Muscle of leg (tissue), 16 donors: ENCODE results near the gene IMMT. TPM values are rescaled to one million over a fixed set of nuclear protein-coding genes. Genes with fewer than 3 reads are reported as not detected.
"Not testable (repeated sequence)": the region's sequence is repeated elsewhere in the genome, so short reads cannot be mapped to it uniquely, and the experiment has no call there.

Experiments used
- DNase-seq: peaks from one replicate; pipeline ENCODE4 v3.0.0; 2013
- H3K27ac ChIP-seq: one replicate; pipeline ENCODE4 v1.5.1; 2013; ENCODE audit warnings: mild to moderate bottlenecking, low read length, control low read depth
- H3K27me3 ChIP-seq: one replicate; pipeline ENCODE4 v1.6.1; 2013; ENCODE audit warnings: low read length; ENCODE audit not compliant: control insufficient read depth, insufficient read depth
- H3K36me3 ChIP-seq: one replicate; pipeline ENCODE4 v1.6.1; 2013; ENCODE audit warnings: low read length; ENCODE audit not compliant: control insufficient read depth, insufficient read depth
- H3K4me1 ChIP-seq: one replicate; pipeline ENCODE4 v1.6.1; 2013; ENCODE audit warnings: low read length; ENCODE audit not compliant: control insufficient read depth, insufficient read depth
- H3K4me3 ChIP-seq: one replicate; pipeline ENCODE4 v1.5.1; 2013; ENCODE audit warnings: low read length, control low read depth
- H3K9me3 ChIP-seq: replicated peaks from 2 replicates; pipeline ENCODE4 v1.6.1; 2013; ENCODE audit warnings: low read depth, low read length; ENCODE audit not compliant: control insufficient read depth
- WGBS: methylation state at CpG from one replicate; pipeline ENCODE4 v1.1.5; 2013; ENCODE audit warnings: missing lambda C conversion rate; ENCODE audit not compliant: insufficient coverage; 5-methylcytosine and 5-hydroxymethylcytosine counted together
- long read RNA-seq, 11 donors: transcript quantifications; one replicate each; lab custom pipeline, GENCODE V29; 2026
- polyA plus RNA-seq, 8 donors: library from polyadenylated mRNA; unstranded; fragments of 120-200 nt; gene quantifications; one replicate each; pipeline versions ENCODE4 v1.2.1 to v1.2.3, GENCODE V29; 2013; ENCODE audit warnings: inconsistent platforms in 1 of 8, low replicate concordance in 1 of 8; ENCODE audit not compliant: insufficient read length in 8 of 8, insufficient read depth in 1 of 8
- total RNA-seq: library from RNA; stranded (reverse); fragments of 120-200 nt; gene quantifications from one replicate; pipeline ENCODE4 v1.2.4, GENCODE V29; 2013

Gene IMMT
- total RNA-seq (47.7 TPM), polyA plus RNA-seq (10 to 100 TPM; 62.6 to 78.2 (median 67.4) TPM)
- long read RNA-seq, donor 1, partial matches to known transcripts = 5 of 6 reads
- long read RNA-seq, donor 1, other reads (novel, unspliced or antisense) = 0 of 6 reads
- long read RNA-seq, donor 2 = 0 reads
- long read RNA-seq, donor 3, partial matches to known transcripts = 18 of 19 reads
- long read RNA-seq, donor 3, other reads (novel, unspliced or antisense) = 0 of 19 reads
- long read RNA-seq, donor 4, partial matches to known transcripts = 0 of 2 reads
- long read RNA-seq, donor 4, other reads (novel, unspliced or antisense) = 0 of 2 reads
- long read RNA-seq, donor 5, partial matches to known transcripts = 39 of 61 reads
- long read RNA-seq, donor 5, other reads (novel, unspliced or antisense) = 20 of 61 reads
- long read RNA-seq, donor 6, partial matches to known transcripts = 20 of 35 reads
- long read RNA-seq, donor 6, other reads (novel, unspliced or antisense) = 15 of 35 reads
- long read RNA-seq, donor 7, partial matches to known transcripts = 12 of 22 reads
- long read RNA-seq, donor 7, other reads (novel, unspliced or antisense) = 8 of 22 reads
- long read RNA-seq, donor 8, partial matches to known transcripts = 0 of 15 reads
- long read RNA-seq, donor 8, other reads (novel, unspliced or antisense) = 11 of 15 reads
- long read RNA-seq, donor 9, transcript IMMT-210 (4 exons, 631 nt) = major isoform, 5 of 20 reads
- long read RNA-seq, donor 9, partial matches to known transcripts = 15 of 20 reads
- long read RNA-seq, donor 9, other reads (novel, unspliced or antisense) = 0 of 20 reads
- long read RNA-seq, donor 10, partial matches to known transcripts = 14 of 25 reads
- long read RNA-seq, donor 10, other reads (novel, unspliced or antisense) = 8 of 25 reads
- long read RNA-seq, donor 11, partial matches to known transcripts = 11 of 25 reads
- long read RNA-seq, donor 11, other reads (novel, unspliced or antisense) = 14 of 25 reads

DNA sequence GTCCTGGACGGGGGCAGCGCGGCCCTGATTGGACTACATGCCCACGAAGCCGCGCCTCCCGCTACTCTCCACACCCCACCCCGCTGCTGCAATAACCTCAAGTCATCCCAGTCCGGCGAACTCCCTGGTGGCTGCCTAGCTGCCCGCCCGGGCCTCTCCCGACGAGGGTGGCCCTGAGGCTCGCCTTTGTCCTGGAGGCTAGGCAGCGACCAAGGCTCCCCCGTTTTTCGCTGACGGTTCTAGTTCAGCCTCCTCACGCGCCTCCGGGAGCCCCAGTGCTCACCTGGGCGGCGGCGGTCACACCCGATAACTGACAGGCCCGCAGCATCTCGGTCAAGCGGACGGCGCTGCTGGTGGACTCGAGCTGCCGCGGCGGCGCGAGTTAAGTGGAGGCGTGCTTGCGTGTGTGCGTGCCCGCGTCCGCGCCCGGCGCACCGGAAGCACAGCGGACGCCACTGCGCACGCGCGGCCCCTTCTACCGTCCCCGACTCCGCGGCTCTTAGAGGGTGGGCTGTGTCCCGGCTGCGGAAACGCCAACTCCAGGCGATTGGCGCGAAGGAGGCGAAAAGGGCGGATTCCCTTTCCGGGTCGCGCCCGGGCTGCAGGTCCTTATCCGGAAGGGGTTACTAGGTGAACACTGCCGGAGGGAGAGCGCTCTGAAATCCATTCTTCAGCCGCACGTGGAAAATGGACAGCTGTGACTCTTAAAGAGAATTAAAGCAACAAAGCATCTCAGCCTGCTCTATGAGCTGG is at the start of gene IMMT:
Gene IMMT, minus strand, starts transcription at position 408 of the 753 bp plus-strand sequence. Its CDS starts 80 bp downstream, at position 328.
- H3K27ac ChIP-seq = peak within 1 kb of the TSS; percentile 100
- peak; percentile 99 for DNase-seq
- no peaks in the 10 kb centered on the region for H3K27me3 ChIP-seq
- peak within 1 kb of the TSS; percentile 100 for H3K4me3 ChIP-seq
- peaks cover 14% of the 10 kb centered on the region for H3K4me1 ChIP-seq
- peaks cover 4% of the 10 kb centered on the region for H3K36me3 ChIP-seq
- under 1% methylated on average over 72 of the region's 74 CpGs for WGBS
- H3K9me3 ChIP-seq = no peaks in the 10 kb centered on the region

DNA sequence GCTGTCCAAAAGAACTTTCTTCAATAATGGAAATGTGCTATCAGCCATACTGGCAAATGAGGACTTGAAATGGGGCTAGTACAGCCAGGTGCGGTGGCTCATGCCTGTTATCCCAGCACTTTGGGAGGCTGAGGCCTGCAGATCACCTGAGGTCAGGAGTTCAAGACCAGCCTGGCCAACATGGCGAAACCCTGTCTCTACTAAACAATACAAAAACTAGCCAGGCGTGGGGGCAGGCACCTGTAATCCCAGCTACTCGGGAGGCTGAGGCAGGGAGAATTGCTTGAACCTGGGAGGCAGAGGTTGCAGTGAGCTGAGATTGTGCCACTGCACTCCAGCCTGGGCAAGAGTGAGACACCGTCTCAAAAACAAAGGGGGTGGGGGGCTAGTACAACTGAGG is 49.5 kb upstream of the IMMT start:
- H3K4me1 ChIP-seq, DNase-seq, H3K27ac ChIP-seq, H3K36me3 ChIP-seq, H3K4me3 ChIP-seq, H3K9me3 ChIP-seq, H3K27me3 ChIP-seq: not testable (repeated sequence)
- WGBS = 95% methylated on average over 3 of the region's 5 CpGs

DNA sequence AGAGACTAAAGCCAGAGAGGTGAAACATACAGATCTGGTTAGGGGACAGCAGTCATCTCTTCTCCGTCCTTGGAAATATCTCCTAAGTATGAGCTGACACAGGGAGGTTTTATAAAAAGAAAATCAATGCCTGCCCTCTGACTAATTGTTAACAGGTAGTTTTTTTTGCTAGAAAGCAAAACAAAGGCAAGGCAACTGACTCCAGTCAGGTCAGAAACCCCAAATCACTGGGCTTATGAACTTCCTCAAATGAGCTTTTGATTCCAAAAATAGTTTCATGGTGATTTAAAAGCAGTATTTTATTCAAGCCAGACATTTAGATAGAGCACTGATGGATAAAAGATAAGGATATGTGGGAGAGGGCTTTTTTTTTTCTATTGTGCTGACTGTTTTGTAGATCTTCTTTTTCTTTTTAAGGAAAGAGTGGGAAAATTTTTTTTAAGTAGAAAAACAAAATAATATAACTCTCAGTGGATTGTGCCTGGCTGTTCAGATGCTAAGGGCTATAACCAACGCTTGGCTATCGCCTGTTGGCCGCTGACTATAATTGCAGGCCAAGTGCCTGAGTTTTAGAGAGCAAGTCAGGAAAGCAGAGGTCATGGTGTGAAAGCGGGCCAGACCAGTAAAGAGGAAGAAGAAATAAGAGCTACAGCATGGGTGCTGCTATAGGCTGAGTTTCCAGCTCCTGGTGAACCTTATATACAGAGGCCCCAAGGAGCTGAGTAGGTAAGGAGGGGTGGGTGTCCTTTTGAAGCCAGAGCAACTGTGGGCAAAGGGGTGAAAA is 48.9 kb upstream of the IMMT start:
- 88% methylated on average over 4 of the region's 5 CpGs for WGBS
- Histone ChIP-seq H3K4me1 (peaks cover under 1% of the 10 kb centered on the region), H3K4me3 (no peak overlapping the region), H3K36me3 (no peaks in the 10 kb centered on the region), H3K27ac (no peak overlapping the region), H3K9me3 (peaks cover 2% of the 10 kb centered on the region), H3K27me3 (no peaks in the 10 kb centered on the region)
- no peak for DNase-seq

DNA sequence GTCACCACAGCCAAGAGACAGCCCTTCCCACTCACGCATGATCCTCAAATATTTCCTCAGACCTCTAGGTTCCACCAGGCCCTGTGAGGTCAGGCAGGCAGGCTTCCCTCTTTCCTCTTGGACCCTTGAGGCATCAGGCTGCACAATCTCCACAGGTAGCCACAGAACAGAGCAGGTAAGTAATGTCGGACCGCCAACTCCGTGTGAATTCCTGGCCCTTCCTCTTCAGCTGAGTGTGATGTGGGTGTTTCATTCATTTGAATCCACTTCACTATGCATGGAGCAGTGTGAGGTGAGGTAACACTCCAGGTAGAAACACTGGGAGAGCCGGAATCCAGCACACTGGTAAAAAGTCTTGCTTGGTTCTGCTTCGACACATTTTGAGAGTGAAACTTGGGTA is 48.0 kb upstream of the IMMT start:
- no peak for DNase-seq
- H3K27me3 ChIP-seq = no peaks in the 10 kb centered on the region
- H3K9me3 ChIP-seq = peaks cover 2% of the 10 kb centered on the region
- peaks cover 3% of the 10 kb centered on the region for H3K36me3 ChIP-seq
- 87% methylated on average over 4 of the region's 6 CpGs for WGBS
- H3K4me1 ChIP-seq = peaks cover 3% of the 10 kb centered on the region
- no peak overlapping the region for H3K27ac ChIP-seq
- no peak overlapping the region for H3K4me3 ChIP-seq

DNA sequence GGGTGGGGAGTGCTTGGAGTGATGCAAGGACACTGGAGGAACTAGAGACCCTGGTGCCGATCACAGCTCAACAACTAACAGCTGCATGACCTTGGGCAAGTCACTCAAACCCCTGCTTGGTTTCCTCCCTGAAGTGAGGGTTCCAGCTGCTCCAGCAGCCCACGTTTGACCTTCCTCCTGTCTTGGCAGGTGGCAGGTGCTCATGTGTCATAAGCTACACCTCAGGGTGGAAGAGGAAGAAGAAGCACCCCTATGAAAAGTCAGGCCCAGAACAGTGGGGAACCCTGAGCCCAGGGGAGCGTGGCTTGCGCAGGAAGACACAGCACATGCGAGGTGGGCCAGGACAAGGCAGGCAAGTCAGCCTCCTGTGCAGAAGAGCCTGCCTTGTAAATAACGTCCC is 46.3 kb upstream of the IMMT start:
- no peak overlapping the region for H3K27ac ChIP-seq
- no peak overlapping the region for H3K4me3 ChIP-seq
- peaks cover 4% of the 10 kb centered on the region for H3K36me3 ChIP-seq
- no peak for DNase-seq
- H3K9me3 ChIP-seq = peaks cover 2% of the 10 kb centered on the region
- peaks cover 3% of the 10 kb centered on the region for H3K4me1 ChIP-seq
- 91% methylated on average over 3 of the region's 6 CpGs for WGBS
- no peaks in the 10 kb centered on the region for H3K27me3 ChIP-seq

DNA sequence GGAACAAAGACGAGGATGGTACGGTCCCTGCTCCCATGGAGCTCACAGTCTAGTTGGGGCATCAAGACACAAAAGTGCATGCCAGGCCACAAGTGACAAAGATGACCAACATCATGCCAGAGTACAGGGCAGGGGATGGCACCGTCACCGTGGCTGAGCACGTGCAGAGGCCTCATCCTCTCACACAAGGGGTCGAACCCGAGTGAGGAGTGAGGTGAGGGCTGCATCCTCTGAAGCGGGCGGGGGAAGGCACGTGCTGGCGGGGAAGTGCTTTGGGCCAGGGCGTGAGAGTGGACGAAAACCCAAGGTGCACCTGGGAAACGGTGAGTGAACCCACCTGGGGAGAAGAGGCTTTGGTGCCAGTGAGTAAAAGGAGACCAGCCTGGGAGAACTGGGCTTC is 45.0 kb upstream of the IMMT start:
- no peak for DNase-seq
- H3K9me3 ChIP-seq = peaks cover 2% of the 10 kb centered on the region
- peaks cover 3% of the 10 kb centered on the region for H3K4me1 ChIP-seq
- H3K4me3 ChIP-seq = no peak overlapping the region
- 93% methylated on average over 11 of the region's 14 CpGs for WGBS
- no peaks in the 10 kb centered on the region for H3K27me3 ChIP-seq
- peaks cover 4% of the 10 kb centered on the region for H3K36me3 ChIP-seq
- no peak overlapping the region for H3K27ac ChIP-seq

DNA sequence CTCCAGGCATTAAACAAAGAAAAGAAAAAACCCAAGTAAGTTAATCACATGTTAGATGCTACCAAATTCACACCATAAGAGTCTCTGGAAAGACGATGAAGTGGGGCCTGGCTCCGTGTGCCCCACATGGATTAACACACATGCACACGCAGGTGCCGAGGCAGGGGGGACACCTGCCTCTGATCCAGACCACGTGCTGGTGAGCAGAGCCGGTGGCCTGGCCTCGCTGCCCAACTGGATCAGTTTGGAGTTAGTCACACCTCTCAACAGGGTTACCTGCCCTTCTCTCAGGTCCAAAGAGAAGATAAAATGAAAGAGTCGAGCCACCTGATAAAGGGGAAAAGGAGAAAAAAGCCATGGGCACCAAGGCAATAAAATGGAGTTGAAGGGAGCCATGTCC is 44.5 kb upstream of the IMMT start:
- no peak overlapping the region for H3K4me3 ChIP-seq
- H3K27me3 ChIP-seq = no peaks in the 10 kb centered on the region
- DNase-seq = no peak
- peaks cover 3% of the 10 kb centered on the region for H3K4me1 ChIP-seq
- H3K27ac ChIP-seq = no peak overlapping the region
- 86% methylated on average over 6 of the region's 8 CpGs for WGBS
- H3K36me3 ChIP-seq = peaks cover 4% of the 10 kb centered on the region
- peaks cover 2% of the 10 kb centered on the region for H3K9me3 ChIP-seq

DNA sequence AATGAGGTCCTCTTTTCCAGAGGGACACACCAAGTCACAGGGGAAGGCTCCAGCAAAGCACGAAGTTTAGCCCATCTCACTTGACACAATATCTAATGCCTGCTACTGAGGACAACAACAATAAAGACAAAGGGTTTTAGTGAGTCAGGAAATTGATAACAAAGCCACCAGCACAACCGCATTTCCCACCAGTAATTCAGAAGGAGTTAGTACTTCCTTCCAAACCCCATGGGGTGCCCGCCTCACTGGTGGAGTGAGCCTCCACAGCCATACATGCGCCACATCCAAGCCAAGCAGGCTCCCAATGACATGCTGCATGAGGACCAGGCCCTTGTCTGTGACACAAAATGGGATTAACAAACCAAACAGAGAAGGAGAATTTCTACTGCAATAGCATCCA is 44.1 kb upstream of the IMMT start:
- Histone ChIP-seq H3K27ac (no peak overlapping the region), H3K27me3 (no peaks in the 10 kb centered on the region), H3K36me3 (peaks cover 4% of the 10 kb centered on the region), H3K4me3 (no peak overlapping the region), H3K9me3 (no peaks in the 10 kb centered on the region), H3K4me1 (peaks cover 3% of the 10 kb centered on the region)
- WGBS = no CpG with 5 or more reads among the region's 4 CpGs
- no peak for DNase-seq

DNA sequence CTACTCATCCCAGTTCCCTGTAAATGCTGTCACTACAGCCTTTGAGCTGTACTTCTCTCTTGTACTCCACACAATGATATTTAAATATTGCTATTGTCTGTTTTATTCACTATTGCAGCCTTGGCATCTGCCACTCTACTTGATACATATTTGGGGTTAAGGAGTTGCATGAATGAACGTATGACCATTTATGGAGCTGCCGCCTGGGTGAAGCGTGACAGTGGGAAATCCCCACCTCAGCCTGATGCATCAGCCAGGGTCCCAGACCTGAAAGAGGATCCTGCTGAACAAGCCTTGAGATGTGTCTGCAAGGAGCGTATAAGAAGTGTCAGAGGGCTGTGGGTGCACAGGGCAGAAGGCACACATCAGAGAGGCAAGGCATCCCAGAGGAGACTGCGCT is 43.1 kb upstream of the IMMT start:
- Histone ChIP-seq H3K4me1 (peaks cover 3% of the 10 kb centered on the region), H3K27ac (no peak overlapping the region), H3K36me3 (peaks cover 4% of the 10 kb centered on the region), H3K27me3 (no peaks in the 10 kb centered on the region), H3K4me3 (no peak overlapping the region), H3K9me3 (no peaks in the 10 kb centered on the region)
- 84% methylated on average over 4 of the region's 5 CpGs for WGBS
- DNase-seq = no peak
